ENCODE results near the gene HES4.

DNA sequence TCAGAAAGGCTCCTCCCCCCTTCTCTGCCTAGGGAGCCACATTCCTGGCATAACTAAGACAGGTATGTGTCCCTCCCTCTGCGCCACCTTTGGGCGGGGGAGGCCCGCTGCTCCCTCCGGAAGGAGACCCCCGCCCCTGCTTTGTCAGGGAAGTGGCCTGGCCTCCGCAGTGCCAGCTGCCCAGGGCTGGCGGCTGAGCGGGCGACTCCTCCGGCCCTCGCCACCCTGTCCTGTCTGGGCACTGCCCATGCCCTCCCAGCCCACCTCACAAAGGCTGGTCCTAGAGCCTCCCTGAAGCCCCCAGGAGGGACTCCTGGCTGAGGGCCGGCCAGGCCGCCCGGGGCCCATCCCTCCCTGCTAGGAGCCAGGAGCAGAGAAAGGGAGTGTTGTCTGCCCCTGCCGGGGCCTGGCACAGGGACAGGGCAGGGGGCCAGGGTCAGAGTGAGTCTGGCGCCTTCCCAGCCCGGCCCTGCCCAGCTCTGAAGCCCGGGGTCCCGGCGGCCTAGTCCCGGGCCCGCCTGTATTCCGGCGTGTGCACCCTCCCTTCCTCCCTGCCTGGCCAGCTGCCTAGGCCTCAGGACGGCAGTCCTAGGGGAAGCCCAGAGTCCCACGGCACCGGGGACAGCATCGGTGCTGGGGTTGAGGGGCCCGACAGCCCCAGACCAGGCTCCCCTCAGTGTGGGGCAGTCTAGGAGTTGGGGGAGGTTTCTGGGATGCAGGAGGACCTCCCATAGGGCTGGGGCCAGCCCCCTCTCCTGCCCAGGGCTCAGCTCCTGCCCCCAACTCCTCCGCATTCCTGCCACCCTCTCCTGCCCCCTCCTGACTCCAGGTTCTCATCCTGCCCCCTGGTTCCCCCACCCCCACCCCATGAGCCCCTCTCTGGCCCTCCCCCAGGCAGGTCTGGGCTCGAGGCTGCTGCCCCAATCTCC is 25.1 kb upstream of the HES4 start:
- no peak for TF ChIP-seq CTCF (IDR thresholded peaks at IDR 0.05)
- no peak for TF ChIP-seq POLR2AphosphoS5 (IDR thresholded peaks at IDR 0.05)
